K562 (cell line): ENCODE results near the gene PYGO2. TPM values are rescaled to one million over a fixed set of nuclear protein-coding genes. Genes with fewer than 3 reads are reported as not detected.

Experiments used
- CBX1 ChIP-seq: sonication (generic); IDR thresholded peaks from 2 replicates; pipeline ENCODE4 v1.6.1; 2016; ENCODE audit warnings: antibody characterized with exemption, low read depth, mild to moderate bottlenecking
- HDAC6 ChIP-seq: IDR thresholded peaks from 2 replicates; pipeline ENCODE4 v1.6.1; 2012; ENCODE audit warnings: low read depth, mild to moderate bottlenecking, control low read depth, inconsistent platforms, low read length, moderate library complexity
- HLTF ChIP-seq: fragments of 450-650 bp; IDR thresholded peaks from 2 replicates; pipeline ENCODE4 v1.6.1; 2016
- NCOR1 ChIP-seq: fragments of 450-650 bp; IDR thresholded peaks from 2 replicates; pipeline ENCODE4 v1.6.1; 2016; ENCODE audit warnings: mild to moderate bottlenecking, moderate library complexity
- NR2C2 ChIP-seq, 2 experiments: fragments of 200-800 bp in 1 of 2; sonication (Bioruptor generic) in 1 of 2; sonication (generic) in 1 of 2; formaldehyde crosslinking in 1 of 2; IDR thresholded peaks; 2 replicates each; pipeline versions ENCODE4 v1.6.1 to v1.8.0; 2016 to 2022; ENCODE audit warnings: mild to moderate bottlenecking in 1 of 2, missing compliant biosample characterization in 1 of 2, missing genetic modification characterization in 1 of 2, missing genetic modification reagents in 1 of 2
- PRPF4 ChIP-seq: fragments of 200-400 bp; formaldehyde crosslinking; IDR thresholded peaks from one replicate; pipeline ENCODE4 v1.6.1; 2017; ENCODE audit warnings: low read length, low read depth, mild to moderate bottlenecking; ENCODE audit not compliant: insufficient read depth, poor library complexity, severe bottlenecking
- ZNF263 ChIP-seq: sonication (generic); formaldehyde crosslinking; IDR thresholded peaks from 2 replicates; pipeline ENCODE4 v1.8.0; 2022; ENCODE audit warnings: mild to moderate bottlenecking, missing genetic modification reagents, borderline replicate concordance
- ZNF384 ChIP-seq: IDR thresholded peaks from 2 replicates; pipeline ENCODE4 v1.6.1; 2012; ENCODE audit warnings: low read depth, low read length, improper control_type of control experiment
- ZNF586 ChIP-seq: fragments of 450-650 bp; formaldehyde crosslinking; conservative IDR thresholded peaks from 2 replicates; pipeline ENCODE4 v1.4.0; 2020; ENCODE audit warnings: mild to moderate bottlenecking, moderate library complexity
- polyA plus RNA-seq, 8 experiments: library from polyadenylated mRNA; depleted of rRNA in 4 of 8; stranded (reverse) in 5 of 8; unstranded in 3 of 8; fragments of >200 nt; fragmentation: Nextera tagmentation in 2 of 8; fragmentation: Illumina TruSeq in 1 of 8; extraction: Ambion mirVana in 2 of 8; extraction: Trizol in 1 of 8; gene quantifications; 2 replicates each; pipeline versions ENCODE4 v1.2.1 to v1.2.3, GENCODE V29; 2011 to 2014; ENCODE audit warnings: inconsistent platforms in 1 of 8, missing spikeins in 1 of 8
- total RNA-seq, 7 experiments: library from RNA; depleted of rRNA in 6 of 7; stranded (reverse); fragments of >200 nt in 6 of 7; fragmentation: Illumina TruSeq in 2 of 7; extraction: Trizol in 2 of 7; gene quantifications; 2 replicates each; pipeline versions ENCODE4 v1.2.1 to v1.2.3, GENCODE V29; 2011 to 2021; ENCODE audit warnings: low replicate concordance in 1 of 7
- TF ChIP-seq, protein P1 (sequence below): fragments of 450-650 bp; IDR thresholded peaks from 2 replicates; pipeline ENCODE4 v1.6.1; 2017; ENCODE audit warnings: antibody characterized with exemption, mild to moderate bottlenecking
- TF ChIP-seq, protein P2 (sequence below): fragments of 200-800 bp; sonication (Bioruptor generic); IDR thresholded peaks from 2 replicates; pipeline ENCODE4 v1.6.1; 2017; ENCODE audit warnings: missing genetic modification characterization, missing compliant biosample characterization
- TF ChIP-seq, protein P3 (sequence below): fragments of 450-650 bp; formaldehyde crosslinking; IDR thresholded peaks from 2 replicates; pipeline ENCODE4 v1.4.0; 2020; ENCODE audit warnings: mild to moderate bottlenecking, moderate library complexity
- TF ChIP-seq, protein P4 (sequence below): fragments of 200-800 bp; sonication (Bioruptor generic); IDR thresholded peaks from 2 replicates; pipeline ENCODE4 v1.6.1; 2016; ENCODE audit warnings: missing genetic modification characterization, missing compliant biosample characterization

PYGO2 gene
- total and polyA plus RNA-seq, 9 of the 15 experiments (the other 6 are each of a cell fraction or from before 2014, with no cell fraction given), result 8.3 to 36.2 (median 18.2) TPM

DNA sequence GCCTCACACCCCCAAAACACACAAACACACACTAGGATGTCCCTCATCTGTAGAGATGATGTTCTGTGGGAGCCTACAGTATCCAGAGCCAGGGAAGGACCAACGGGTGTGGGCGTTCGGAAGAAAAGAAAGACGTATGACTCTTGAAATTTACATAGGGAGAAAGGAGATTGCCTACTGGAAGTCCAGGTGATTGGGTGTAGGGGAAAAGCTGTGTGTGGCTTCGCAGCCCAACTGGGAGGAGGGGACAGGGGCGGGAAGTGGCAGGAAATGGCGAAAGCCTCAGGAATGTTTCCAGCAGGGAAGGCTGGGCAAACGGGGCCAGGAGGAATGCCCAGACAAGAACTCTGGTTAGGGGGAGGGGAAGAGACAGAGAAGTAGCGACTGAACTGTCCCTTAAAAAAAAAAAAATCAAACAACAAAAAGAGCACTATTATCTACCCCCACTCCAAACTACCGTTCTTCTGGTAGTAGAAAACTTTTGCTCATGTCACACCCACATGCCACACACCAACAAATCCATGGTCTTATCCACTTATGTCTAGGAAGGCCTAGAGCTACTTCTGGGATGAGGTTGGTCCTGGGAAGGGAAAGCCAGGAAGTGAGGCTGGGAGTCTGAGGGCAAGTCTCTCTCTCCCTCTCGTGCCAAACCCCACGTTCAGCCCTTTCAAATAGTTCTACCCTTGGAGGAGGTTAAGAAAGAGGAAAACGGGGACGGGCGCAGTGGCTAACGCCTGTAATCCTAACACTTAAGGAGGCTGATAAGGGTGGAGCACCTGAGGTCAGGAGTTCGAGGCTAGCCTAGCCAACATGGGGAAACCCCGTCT lies 11.1 kb upstream of the PYGO2 start (continued):
- TF ChIP-seq, protein P1, sequence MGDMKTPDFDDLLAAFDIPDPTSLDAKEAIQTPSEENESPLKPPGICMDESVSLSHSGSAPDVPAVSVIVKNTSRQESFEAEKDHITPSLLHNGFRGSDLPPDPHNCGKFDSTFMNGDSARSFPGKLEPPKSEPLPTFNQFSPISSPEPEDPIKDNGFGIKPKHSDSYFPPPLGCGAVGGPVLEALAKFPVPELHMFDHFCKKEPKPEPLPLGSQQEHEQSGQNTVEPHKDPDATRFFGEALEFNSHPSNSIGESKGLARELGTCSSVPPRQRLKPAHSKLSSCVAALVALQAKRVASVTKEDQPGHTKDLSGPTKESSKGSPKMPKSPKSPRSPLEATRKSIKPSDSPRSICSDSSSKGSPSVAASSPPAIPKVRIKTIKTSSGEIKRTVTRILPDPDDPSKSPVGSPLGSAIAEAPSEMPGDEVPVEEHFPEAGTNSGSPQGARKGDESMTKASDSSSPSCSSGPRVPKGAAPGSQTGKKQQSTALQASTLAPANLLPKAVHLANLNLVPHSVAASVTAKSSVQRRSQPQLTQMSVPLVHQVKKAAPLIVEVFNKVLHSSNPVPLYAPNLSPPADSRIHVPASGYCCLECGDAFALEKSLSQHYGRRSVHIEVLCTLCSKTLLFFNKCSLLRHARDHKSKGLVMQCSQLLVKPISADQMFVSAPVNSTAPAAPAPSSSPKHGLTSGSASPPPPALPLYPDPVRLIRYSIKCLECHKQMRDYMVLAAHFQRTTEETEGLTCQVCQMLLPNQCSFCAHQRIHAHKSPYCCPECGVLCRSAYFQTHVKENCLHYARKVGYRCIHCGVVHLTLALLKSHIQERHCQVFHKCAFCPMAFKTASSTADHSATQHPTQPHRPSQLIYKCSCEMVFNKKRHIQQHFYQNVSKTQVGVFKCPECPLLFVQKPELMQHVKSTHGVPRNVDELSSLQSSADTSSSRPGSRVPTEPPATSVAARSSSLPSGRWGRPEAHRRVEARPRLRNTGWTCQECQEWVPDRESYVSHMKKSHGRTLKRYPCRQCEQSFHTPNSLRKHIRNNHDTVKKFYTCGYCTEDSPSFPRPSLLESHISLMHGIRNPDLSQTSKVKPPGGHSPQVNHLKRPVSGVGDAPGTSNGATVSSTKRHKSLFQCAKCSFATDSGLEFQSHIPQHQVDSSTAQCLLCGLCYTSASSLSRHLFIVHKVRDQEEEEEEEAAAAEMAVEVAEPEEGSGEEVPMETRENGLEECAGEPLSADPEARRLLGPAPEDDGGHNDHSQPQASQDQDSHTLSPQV, result peak; percentile 74
- no peak for TF ChIP-seq PRPF4
- no peak for TF ChIP-seq NCOR1
- TF ChIP-seq, protein P2, sequence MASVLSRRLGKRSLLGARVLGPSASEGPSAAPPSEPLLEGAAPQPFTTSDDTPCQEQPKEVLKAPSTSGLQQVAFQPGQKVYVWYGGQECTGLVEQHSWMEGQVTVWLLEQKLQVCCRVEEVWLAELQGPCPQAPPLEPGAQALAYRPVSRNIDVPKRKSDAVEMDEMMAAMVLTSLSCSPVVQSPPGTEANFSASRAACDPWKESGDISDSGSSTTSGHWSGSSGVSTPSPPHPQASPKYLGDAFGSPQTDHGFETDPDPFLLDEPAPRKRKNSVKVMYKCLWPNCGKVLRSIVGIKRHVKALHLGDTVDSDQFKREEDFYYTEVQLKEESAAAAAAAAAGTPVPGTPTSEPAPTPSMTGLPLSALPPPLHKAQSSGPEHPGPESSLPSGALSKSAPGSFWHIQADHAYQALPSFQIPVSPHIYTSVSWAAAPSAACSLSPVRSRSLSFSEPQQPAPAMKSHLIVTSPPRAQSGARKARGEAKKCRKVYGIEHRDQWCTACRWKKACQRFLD (CRISPR knock-in tag), result no peak
- 0 out of 2 replicates have a peak, but pooled peaks have one; percentile 4 for TF ChIP-seq NR2C2 (CRISPR knock-in tag; IDR thresholded peaks at IDR 0.05)
- no peak for TF ChIP-seq NR2C2 (tag; IDR thresholded peaks at IDR 0.05)
- TF ChIP-seq, protein P3, sequence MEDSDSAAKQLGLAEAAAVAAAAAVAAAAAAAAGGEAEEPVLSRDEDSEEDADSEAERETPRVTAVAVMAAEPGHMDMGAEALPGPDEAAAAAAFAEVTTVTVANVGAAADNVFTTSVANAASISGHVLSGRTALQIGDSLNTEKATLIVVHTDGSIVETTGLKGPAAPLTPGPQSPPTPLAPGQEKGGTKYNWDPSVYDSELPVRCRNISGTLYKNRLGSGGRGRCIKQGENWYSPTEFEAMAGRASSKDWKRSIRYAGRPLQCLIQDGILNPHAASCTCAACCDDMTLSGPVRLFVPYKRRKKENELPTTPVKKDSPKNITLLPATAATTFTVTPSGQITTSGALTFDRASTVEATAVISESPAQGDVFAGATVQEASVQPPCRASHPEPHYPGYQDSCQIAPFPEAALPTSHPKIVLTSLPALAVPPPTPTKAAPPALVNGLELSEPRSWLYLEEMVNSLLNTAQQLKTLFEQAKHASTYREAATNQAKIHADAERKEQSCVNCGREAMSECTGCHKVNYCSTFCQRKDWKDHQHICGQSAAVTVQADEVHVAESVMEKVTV, result no peak
- TF ChIP-seq ZNF586 (CRISPR knock-in tag), result no peak
- no peak for TF ChIP-seq HDAC6
- no peak for TF ChIP-seq CBX1
- 0 out of 2 replicates have a peak, but pooled peaks have one; percentile 8 for TF ChIP-seq ZNF384
- TF ChIP-seq, protein P4, sequence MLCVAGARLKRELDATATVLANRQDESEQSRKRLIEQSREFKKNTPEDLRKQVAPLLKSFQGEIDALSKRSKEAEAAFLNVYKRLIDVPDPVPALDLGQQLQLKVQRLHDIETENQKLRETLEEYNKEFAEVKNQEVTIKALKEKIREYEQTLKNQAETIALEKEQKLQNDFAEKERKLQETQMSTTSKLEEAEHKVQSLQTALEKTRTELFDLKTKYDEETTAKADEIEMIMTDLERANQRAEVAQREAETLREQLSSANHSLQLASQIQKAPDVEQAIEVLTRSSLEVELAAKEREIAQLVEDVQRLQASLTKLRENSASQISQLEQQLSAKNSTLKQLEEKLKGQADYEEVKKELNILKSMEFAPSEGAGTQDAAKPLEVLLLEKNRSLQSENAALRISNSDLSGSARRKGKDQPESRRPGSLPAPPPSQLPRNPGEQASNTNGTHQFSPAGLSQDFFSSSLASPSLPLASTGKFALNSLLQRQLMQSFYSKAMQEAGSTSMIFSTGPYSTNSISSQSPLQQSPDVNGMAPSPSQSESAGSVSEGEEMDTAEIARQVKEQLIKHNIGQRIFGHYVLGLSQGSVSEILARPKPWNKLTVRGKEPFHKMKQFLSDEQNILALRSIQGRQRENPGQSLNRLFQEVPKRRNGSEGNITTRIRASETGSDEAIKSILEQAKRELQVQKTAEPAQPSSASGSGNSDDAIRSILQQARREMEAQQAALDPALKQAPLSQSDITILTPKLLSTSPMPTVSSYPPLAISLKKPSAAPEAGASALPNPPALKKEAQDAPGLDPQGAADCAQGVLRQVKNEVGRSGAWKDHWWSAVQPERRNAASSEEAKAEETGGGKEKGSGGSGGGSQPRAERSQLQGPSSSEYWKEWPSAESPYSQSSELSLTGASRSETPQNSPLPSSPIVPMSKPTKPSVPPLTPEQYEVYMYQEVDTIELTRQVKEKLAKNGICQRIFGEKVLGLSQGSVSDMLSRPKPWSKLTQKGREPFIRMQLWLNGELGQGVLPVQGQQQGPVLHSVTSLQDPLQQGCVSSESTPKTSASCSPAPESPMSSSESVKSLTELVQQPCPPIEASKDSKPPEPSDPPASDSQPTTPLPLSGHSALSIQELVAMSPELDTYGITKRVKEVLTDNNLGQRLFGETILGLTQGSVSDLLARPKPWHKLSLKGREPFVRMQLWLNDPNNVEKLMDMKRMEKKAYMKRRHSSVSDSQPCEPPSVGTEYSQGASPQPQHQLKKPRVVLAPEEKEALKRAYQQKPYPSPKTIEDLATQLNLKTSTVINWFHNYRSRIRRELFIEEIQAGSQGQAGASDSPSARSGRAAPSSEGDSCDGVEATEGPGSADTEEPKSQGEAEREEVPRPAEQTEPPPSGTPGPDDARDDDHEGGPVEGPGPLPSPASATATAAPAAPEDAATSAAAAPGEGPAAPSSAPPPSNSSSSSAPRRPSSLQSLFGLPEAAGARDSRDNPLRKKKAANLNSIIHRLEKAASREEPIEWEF, result 0 out of 2 replicates have a peak, but pooled peaks have one; percentile 47
- no peak for TF ChIP-seq HLTF
- no peak for TF ChIP-seq ZNF263 (CRISPR knock-in tag)
